KOPT-K1 (cell line): ENCODE data around the gene DPYSL4.

ENCODE experiments used
- H3K27ac ChIP-seq: fragments of 200-600 bp; sonication (generic); 2 replicates; pipeline ENCODE4 v1.5.1; 2016; ENCODE audit warnings: antibody characterized with exemption, mild to moderate bottlenecking, low read depth, low read length; ENCODE audit not compliant: poor library complexity, severe bottlenecking
- H3K36me3 ChIP-seq: fragments of 200-600 bp; sonication (generic); 2 replicates; pipeline ENCODE4 v1.5.1; 2017; ENCODE audit warnings: antibody characterized with exemption, mild to moderate bottlenecking, low read length, moderate library complexity; ENCODE audit not compliant: insufficient read depth
- H3K9me3 ChIP-seq: fragments of 200-600 bp; sonication (generic); 2 replicates; pipeline ENCODE4 v1.5.1; 2017; ENCODE audit warnings: antibody characterized with exemption, low read length, mild to moderate bottlenecking; ENCODE audit not compliant: insufficient read depth, poor library complexity, severe bottlenecking

Gene DPYSL4

GRCh38 chr10:132146271-132146671 lies 40.5 kb upstream of the DPYSL4 start:
- no peaks in the 10 kb centered on the region for H3K9me3 ChIP-seq
- H3K27ac ChIP-seq: no peak overlapping the region
- no peaks in the 10 kb centered on the region for H3K36me3 ChIP-seq

- no peaks in the 10 kb centered on the region for H3K9me3 ChIP-seq
- no peaks in the 10 kb centered on the region for H3K36me3 ChIP-seq
- no peak overlapping the region for H3K27ac ChIP-seq
Observed at GRCh38 chr10:132146941-132147915, 39.5 kb upstream of the DPYSL4 start.

DNA sequence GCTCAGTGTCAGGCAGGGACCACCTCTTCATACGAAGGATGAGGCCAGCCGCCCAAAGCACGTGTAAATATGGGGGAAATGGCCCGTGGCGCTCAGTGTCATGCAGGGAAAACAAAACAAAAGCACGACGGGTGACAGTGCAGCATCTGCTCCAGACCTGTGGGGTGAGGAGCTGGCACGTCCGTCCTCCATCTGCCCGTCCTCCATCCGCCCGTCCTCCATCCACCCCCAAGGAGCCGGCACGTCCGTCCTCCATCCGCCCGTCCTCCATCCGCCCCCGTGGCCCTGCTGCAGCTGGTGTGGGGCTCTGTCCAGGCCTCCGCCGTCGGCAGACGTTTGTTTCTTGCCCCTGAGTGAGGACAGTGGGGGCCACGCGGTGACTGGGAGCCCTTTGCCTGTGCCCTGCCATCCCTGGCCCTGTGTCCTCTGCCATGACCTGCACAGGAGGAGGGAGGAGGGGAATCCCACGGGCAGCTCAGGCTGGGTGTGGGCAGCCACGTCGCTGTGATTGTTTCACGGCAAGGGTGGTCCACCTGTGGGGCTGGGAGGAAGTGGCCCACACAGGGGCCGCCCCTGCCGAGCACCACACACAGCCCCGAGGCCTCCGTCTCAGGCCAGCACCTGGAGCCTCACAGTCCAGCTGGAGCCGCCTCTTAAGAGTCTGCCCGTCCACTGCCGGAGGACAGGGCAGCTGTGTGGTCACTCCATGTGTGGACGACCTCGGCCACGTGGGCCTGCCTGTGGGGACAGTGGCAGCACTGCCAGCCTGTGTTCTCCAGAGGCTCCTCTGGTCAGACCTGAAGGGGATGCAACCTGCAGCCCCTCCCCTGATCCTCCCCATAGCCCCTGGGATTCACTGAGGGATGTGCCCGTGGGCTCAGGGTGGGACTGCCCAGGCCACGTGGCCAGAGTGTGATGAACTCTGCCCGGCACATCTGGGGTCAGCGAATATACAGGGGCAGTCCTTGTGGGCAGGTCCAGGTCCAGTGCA lies 38.2 kb upstream of the DPYSL4 start:
- Histone ChIP-seq H3K9me3 (no peaks in the 10 kb centered on the region), H3K27ac (no peak overlapping the region), H3K36me3 (no peaks in the 10 kb centered on the region)

DNA sequence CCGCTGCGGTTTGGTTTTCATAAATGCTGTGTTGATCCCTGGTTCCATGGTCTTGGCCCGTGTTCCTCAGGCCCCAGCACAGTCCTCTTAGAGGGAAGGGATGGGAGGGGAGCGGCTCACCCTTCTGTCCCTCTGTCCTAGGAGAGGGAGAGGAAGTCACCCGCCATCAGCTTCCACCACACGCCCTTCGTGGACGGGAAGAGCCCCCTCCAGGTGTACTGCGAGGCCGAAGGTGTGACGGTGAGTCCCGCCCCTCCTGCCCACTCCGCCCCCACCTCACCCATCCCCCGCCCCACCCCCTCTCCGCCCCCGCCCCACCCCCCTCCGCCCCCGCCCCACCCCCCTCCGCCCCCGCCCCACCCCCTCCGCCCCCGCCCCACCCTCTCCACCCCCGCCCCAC lies 37.5 kb upstream of the DPYSL4 start:
- H3K36me3 ChIP-seq: no peaks in the 10 kb centered on the region
- H3K27ac ChIP-seq: no peak overlapping the region
- no peaks in the 10 kb centered on the region for H3K9me3 ChIP-seq

- H3K27ac ChIP-seq: no peak overlapping the region
- H3K36me3 ChIP-seq: no peaks in the 10 kb centered on the region
- H3K9me3 ChIP-seq: no peaks in the 10 kb centered on the region
Observed at GRCh38 chr10:132149917-132150316, 36.8 kb upstream of the DPYSL4 start.

DNA sequence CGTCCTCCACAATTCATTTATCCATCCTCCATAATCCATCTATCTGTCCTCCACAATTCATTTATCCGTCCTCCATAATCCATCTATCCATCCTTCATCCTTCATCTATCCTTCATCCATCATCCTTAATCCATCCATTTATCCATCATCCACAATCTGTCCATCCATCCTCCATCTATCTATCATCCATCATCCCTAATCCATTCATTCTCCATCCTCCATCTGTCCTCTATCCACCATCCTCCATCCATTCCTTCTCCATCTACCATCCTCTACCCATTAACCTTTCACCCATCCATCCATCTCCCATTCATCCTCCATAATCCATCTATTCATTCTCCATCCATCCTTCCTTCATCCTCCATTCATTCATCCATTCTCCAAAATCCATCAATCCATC lies 36.0 kb upstream of the DPYSL4 start:
- no peaks in the 10 kb centered on the region for H3K9me3 ChIP-seq
- H3K27ac ChIP-seq: no peak overlapping the region
- H3K36me3 ChIP-seq: no peaks in the 10 kb centered on the region

DNA sequence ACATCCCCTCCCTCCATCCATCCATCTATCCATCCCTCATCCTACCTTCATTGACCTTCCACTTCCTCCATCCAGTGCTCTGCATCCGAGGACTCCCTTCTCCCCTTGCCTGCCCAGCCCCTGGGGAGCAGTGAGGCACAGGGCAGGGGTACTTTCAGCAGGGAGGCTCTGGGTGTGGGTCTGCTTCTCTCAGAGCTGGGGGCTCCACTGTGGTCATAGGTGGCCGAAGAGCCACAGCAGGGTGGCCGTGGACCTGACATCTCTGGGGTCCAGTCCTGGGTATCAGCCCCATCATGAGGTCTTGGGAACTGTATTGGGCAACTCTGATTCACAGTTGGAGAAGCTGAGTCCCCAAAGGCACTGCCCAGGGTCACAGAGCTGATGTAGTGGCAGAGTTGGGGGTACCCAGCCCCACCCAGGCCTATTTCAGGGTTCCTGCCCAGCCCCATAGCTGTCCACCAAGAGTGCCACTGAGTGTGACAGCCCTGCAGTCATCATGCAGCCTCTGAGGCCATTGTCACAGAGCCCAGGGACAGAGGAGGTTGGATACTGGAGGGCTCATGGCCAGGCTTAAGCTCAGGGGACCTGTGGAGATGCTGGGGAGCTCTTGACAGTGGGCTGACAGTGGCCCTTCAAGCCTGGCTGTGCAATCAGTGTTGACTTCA lies 35.3 kb upstream of the DPYSL4 start:
- Histone ChIP-seq H3K27ac (no peak overlapping the region), H3K36me3 (no peaks in the 10 kb centered on the region), H3K9me3 (no peaks in the 10 kb centered on the region)

GRCh38 chr10:132151951-132152505 lies 34.7 kb upstream of the DPYSL4 start:
- Histone ChIP-seq H3K27ac (no peak overlapping the region), H3K36me3 (no peaks in the 10 kb centered on the region), H3K9me3 (no peaks in the 10 kb centered on the region)

- no peak overlapping the region for H3K27ac ChIP-seq
- H3K9me3 ChIP-seq: no peaks in the 10 kb centered on the region
- H3K36me3 ChIP-seq: no peaks in the 10 kb centered on the region
Observed at GRCh38 chr10:132152896-132153580, 33.7 kb upstream of the DPYSL4 start.

GRCh38 chr10:132153616-132154217 lies 33.0 kb upstream of the DPYSL4 start:
- Histone ChIP-seq H3K27ac (no peak overlapping the region), H3K9me3 (no peaks in the 10 kb centered on the region), H3K36me3 (no peaks in the 10 kb centered on the region)

DNA sequence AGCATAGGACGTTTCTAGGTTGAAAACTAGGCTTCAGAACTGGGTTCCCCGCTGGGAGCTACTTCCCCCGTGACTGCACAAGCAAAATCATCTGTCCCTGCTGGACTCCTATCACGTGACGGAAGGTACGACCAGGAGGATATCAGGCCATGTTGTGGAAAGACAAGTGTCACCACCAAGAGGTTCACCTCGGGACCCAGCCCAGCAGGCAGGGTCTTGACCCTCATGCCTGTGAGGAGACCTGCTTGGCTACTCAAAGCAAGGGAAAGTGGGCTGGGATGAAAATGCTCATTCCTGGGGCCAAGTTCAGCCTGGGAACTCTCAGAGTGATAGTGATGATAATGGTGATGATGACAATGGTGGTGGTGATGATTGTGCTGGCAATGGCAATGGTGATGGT lies 32.3 kb upstream of the DPYSL4 start:
- H3K9me3 ChIP-seq: no peaks in the 10 kb centered on the region
- H3K36me3 ChIP-seq: no peaks in the 10 kb centered on the region
- no peak overlapping the region for H3K27ac ChIP-seq

DNA sequence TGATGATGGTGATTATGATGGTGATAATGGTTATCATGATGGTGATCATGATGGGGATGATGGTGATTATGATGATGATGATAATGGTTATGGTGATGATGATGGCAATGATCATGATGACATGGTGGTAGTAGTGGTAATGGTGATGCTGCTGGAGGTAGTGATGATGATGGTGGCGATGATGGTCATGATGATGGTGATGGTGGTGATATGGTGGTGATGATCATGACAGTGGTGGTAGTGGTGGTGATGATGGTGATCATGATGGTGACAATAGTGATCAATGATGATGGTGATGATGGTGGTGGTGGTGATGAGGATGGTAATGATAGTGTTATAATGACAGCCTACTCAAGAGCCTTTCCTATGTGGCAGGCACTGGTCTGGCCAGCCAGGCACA lies 31.8 kb upstream of the DPYSL4 start:
- Histone ChIP-seq H3K9me3 (no peaks in the 10 kb centered on the region), H3K27ac (no peak overlapping the region), H3K36me3 (no peaks in the 10 kb centered on the region)

DNA sequence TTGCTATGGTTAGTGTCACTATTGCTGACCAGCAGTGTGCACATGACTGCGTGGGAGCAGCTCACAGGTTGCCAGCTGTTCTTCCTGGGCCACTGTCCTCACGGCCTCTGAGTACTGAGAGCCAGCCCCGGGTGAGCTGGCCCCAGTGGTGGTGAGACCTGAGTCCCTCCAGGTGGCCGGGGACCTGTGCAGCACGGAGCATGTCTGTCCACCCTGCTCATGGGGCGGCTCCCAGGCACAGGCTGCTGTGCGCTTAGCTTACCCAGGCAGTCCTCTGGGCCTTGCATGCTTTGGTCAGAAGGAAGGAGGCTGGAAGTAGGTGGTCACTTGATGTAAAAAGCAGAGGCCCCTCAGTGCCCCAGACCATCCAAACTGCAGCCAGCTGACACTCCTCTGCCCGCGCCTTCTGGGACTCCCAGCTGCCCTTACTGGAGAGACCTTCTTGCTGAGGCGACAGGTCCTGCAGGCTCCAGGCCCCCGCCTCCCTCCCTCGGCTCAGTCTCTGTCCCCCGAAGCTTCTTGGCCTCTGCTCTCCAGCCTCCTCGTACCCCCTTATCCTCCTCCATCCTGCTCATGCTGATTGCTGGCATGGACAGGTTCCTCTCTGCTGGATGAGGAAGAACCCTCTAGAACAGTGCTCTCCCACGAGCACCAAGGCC lies 30.9 kb upstream of the DPYSL4 start:
- Histone ChIP-seq H3K36me3 (no peaks in the 10 kb centered on the region), H3K27ac (no peak overlapping the region), H3K9me3 (no peaks in the 10 kb centered on the region)
